Stomach (tissue), 9 donors: ENCODE measurements around the gene PFN2. TPM values are rescaled to one million over a fixed set of nuclear protein-coding genes. Genes with fewer than 3 reads are reported as not detected.

Experiments
- DNase-seq, 2 donors: peaks; one replicate each; pipeline versions ENCODE4 v3.0.0 to v3.0.0-alpha.2; 2013 to 2019
- H3K27ac ChIP-seq, 5 donors: fragments of 200-600 bp in 4 of 5; sonication (generic) in 4 of 5; one replicate each; pipeline ENCODE4 v1.5.1; 2013 to 2019; ENCODE audit warnings: mild to moderate bottlenecking in 1 of 5, moderate library complexity in 1 of 5
- H3K27me3 ChIP-seq, 3 donors: fragments of 200-600 bp; sonication (generic); one replicate each; pipeline ENCODE4 v1.5.1; 2017 to 2019; ENCODE audit warnings: mixed run types in 1 of 3
- H3K36me3 ChIP-seq, 4 donors: fragments of 200-600 bp; sonication (generic); 1 replicate in 3 of 4; 2 replicates in 1 of 4; pipeline ENCODE4 v1.5.1; 2016 to 2019
- H3K4me1 ChIP-seq, 4 donors: fragments of 200-600 bp; sonication (generic); one replicate each; pipeline ENCODE4 v1.5.1; 2016 to 2019
- H3K4me3 ChIP-seq, 4 donors: fragments of 200-600 bp; sonication (generic) in 3 of 4; one replicate each; pipeline ENCODE4 v1.5.1; 2016 to 2019; ENCODE audit warnings: mild to moderate bottlenecking in 1 of 4
- H3K9me3 ChIP-seq, 4 donors: fragments of 200-600 bp; sonication (generic); one replicate each; pipeline ENCODE4 v1.5.1; 2016 to 2019
- EP300 ChIP-seq: sonication (generic); formaldehyde crosslinking; IDR thresholded peaks from one replicate; pipeline ENCODE4 v1.6.1; 2017; ENCODE audit warnings: antibody characterized with exemption
- POLR2A ChIP-seq, 4 donors: fragments of 450-650 bp; IDR thresholded peaks; one replicate each; pipeline ENCODE4 v1.6.1; 2016; ENCODE audit warnings: antibody characterized with exemption in 4 of 4, control low read depth in 2 of 4, mild to moderate bottlenecking in 1 of 4, moderate library complexity in 1 of 4
- POLR2AphosphoS5 ChIP-seq, 3 donors: sonication (generic); formaldehyde crosslinking; IDR thresholded peaks; one replicate each; pipeline ENCODE4 v1.6.1; 2016; ENCODE audit warnings: antibody characterized with exemption in 3 of 3
- WGBS, 5 donors: extraction: QIAGEN DNeasy Blood & Tissue Kit in 3 of 5; methylation state at CpG; one replicate each; pipeline versions ENCODE4 v1.1.5 to v1.1.7; 2013 to 2018; 5-methylcytosine and 5-hydroxymethylcytosine counted together
- intact Hi-C: fragments of 100-400 bp; cut with DNase I; formaldehyde crosslinking; loops from one replicate; pipeline ENCODE4 v1.15.1; 2023; ENCODE audit warnings: low total_unique reads
- polyA plus RNA-seq, 3 donors: library from polyadenylated mRNA; stranded (reverse); fragments of 200-250 nt; gene quantifications; one replicate each; pipeline ENCODE4 v1.2.3, GENCODE V29; 2013
- small RNA-seq, 4 donors: library from RNA; depleted of rRNA; stranded (forward); fragments of <200 nt; gene quantifications; one replicate each; pipeline ENCODE3, GENCODE V24; 2016
- total RNA-seq, 5 donors: library from RNA; depleted of rRNA; stranded (reverse); fragments of >200 nt; gene quantifications; one replicate each; pipeline versions ENCODE4 v1.1.0 to v1.2.3, GENCODE V29; 2014 to 2016
- TF ChIP-seq, protein P1 (sequence below), 7 experiments: fragments of 450-650 bp in 4 of 7; fragments of 200-600 bp in 3 of 7; sonication (generic) in 3 of 7; IDR thresholded peaks; one replicate each; pipeline ENCODE4 v1.5.1; 2016 to 2019; ENCODE audit warnings: antibody characterized with exemption in 7 of 7, control low read depth in 2 of 7, mild to moderate bottlenecking in 1 of 7
- donor health status: healthy with polysubstance abuse.
- donor health status: Bipolar disorder and iron deficiency.
- donor health status: healthy.

The PFN2 gene
- total and polyA plus RNA-seq, 8 donors, result 1.2 to 130 (median 38.4) TPM

DNA sequence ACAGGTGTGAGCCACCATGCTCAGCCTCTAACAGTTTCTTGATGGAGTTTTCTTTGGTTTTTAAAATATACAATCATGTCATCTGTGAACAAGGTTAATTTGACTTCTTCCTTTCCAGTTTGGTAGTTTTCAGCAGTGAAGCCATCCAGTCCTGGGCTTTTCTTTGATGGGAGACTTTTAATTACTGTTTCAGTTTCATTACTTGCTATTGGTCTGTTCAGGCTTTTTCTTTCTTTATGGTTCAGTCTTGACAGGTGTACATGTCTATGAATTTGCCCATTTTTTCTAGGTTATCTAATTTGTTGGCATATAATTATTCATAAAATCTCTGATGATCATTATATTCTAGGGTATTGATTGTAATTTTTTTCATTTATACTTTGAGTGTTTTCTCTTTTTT, 36.8 kb downstream of the PFN2 start:
- no peak overlapping the region for H3K4me3 ChIP-seq
- no peak for TF ChIP-seq EP300
- TF ChIP-seq POLR2AphosphoS5 (IDR thresholded peaks at IDR 0.05), result no peak
- H3K36me3 ChIP-seq, result peaks cover 0 to 17% (median 11%) of the 10 kb centered on the region in 4 donors
- peaks cover 0 to under 1% (median 0%) of the 10 kb centered on the region in 4 donors for H3K9me3 ChIP-seq
- H3K27me3 ChIP-seq, result no peaks in the 10 kb centered on the region
- peaks cover 0 to 13% (median 6%) of the 10 kb centered on the region in 4 donors for H3K4me1 ChIP-seq
- no peak overlapping the region for H3K27ac ChIP-seq
- no peak for DNase-seq
- intact Hi-C loops, result no loop called here

DNA sequence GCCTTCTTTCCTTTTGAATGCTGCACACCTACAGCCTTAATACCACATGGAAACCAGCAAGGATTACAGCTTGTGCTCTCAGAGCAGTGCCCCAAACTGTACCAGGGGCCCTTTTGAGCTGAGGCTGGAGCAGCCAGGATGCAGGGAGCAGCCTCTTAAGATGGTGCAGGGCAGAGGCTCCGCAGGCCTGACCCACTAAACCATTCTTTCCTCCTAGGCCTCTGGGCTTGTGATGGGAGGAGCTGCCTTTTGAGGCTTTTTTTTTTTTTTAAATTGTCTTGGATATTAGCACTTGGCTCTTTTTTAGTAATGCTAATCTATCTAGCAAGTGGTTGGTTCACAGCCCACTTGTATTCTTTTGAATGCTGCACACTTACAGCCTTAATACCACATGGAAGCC, 37.7 kb downstream of the PFN2 start:
- TF ChIP-seq EP300, result no peak
- no peak for TF ChIP-seq POLR2A (IDR thresholded peaks at IDR 0.05)
- TF ChIP-seq POLR2AphosphoS5 (IDR thresholded peaks at IDR 0.05), result no peak
- TF ChIP-seq, protein P1, sequence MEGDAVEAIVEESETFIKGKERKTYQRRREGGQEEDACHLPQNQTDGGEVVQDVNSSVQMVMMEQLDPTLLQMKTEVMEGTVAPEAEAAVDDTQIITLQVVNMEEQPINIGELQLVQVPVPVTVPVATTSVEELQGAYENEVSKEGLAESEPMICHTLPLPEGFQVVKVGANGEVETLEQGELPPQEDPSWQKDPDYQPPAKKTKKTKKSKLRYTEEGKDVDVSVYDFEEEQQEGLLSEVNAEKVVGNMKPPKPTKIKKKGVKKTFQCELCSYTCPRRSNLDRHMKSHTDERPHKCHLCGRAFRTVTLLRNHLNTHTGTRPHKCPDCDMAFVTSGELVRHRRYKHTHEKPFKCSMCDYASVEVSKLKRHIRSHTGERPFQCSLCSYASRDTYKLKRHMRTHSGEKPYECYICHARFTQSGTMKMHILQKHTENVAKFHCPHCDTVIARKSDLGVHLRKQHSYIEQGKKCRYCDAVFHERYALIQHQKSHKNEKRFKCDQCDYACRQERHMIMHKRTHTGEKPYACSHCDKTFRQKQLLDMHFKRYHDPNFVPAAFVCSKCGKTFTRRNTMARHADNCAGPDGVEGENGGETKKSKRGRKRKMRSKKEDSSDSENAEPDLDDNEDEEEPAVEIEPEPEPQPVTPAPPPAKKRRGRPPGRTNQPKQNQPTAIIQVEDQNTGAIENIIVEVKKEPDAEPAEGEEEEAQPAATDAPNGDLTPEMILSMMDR (IDR thresholded peaks at IDR 0.05), result no peak
- no peak for DNase-seq
- no peak overlapping the region for H3K4me3 ChIP-seq
- intact Hi-C loops, result no loop called here
- WGBS, 5 donors, result 85 to 100% (median 98%) methylated on average over 1 of the region's 1 CpG
- H3K36me3 ChIP-seq, result peaks cover 0 to 25% (median 14%) of the 10 kb centered on the region in 4 donors
- peaks cover 0 to 12% (median 6%) of the 10 kb centered on the region in 4 donors for H3K4me1 ChIP-seq
- H3K27me3 ChIP-seq, result no peaks in the 10 kb centered on the region
- no peak overlapping the region for H3K27ac ChIP-seq
- H3K9me3 ChIP-seq, result peaks cover 0 to 7% (median 3%) of the 10 kb centered on the region in 4 donors

DNA sequence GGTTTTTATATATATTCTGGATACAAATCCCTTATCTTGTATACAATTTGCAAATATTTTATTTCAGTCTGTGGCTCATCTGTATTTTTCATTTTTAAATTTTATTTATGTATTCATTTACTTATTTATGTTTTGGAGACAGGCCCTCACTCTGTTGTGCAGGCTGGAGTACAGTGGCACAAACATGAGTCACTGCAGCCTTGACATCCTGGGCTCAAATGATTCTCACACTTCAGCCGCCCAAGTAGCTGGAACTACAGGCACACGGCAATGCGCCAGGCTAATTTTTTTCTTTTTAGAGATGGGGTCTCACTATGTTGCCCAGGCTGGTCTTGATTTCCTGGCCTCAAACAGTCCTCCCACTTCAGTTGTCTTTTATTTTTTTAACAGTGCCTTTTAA, 50.6 kb downstream of the PFN2 start:
- no peak overlapping the region for H3K4me3 ChIP-seq
- H3K27me3 ChIP-seq, result no peaks in the 10 kb centered on the region
- 89 to 97% (median 92%) methylated on average over 3 of the region's 3 CpGs for WGBS, 5 donors
- H3K9me3 ChIP-seq, result no peaks in the 10 kb centered on the region
- DNase-seq, result no peak
- no peak overlapping the region for H3K27ac ChIP-seq
- H3K4me1 ChIP-seq, result no peaks in the 10 kb centered on the region
- peaks cover 15 to 48% (median 28%) of the 10 kb centered on the region in 4 donors for H3K36me3 ChIP-seq
- TF ChIP-seq POLR2A (IDR thresholded peaks at IDR 0.05) (no peak), POLR2AphosphoS5 (IDR thresholded peaks at IDR 0.05) (no peak), EP300 (no peak)
- TF ChIP-seq, protein P1 (IDR thresholded peaks at IDR 0.05), result no peak
- intact Hi-C loops, result no loop called here

- no peaks in the 10 kb centered on the region for H3K9me3 ChIP-seq
- no peak overlapping the region for H3K27ac ChIP-seq
- H3K36me3 ChIP-seq, result peaks cover 15 to 49% (median 28%) of the 10 kb centered on the region in 4 donors
- WGBS, 5 donors, result 92 to 100% (median 98%) methylated on average over 3 of the region's 3 CpGs
- no peaks in the 10 kb centered on the region for H3K27me3 ChIP-seq
- H3K4me3 ChIP-seq, result no peak overlapping the region
- TF ChIP-seq EP300, result no peak
- TF ChIP-seq POLR2A (IDR thresholded peaks at IDR 0.05), result no peak
- TF ChIP-seq POLR2AphosphoS5 (IDR thresholded peaks at IDR 0.05), result no peak
- intact Hi-C loops, result no loop called here
- DNase-seq, result no peak
- no peaks in the 10 kb centered on the region for H3K4me1 ChIP-seq
Measured at GRCh38 chr3:149919509-149919908, 51.2 kb downstream of the PFN2 start.

DNA sequence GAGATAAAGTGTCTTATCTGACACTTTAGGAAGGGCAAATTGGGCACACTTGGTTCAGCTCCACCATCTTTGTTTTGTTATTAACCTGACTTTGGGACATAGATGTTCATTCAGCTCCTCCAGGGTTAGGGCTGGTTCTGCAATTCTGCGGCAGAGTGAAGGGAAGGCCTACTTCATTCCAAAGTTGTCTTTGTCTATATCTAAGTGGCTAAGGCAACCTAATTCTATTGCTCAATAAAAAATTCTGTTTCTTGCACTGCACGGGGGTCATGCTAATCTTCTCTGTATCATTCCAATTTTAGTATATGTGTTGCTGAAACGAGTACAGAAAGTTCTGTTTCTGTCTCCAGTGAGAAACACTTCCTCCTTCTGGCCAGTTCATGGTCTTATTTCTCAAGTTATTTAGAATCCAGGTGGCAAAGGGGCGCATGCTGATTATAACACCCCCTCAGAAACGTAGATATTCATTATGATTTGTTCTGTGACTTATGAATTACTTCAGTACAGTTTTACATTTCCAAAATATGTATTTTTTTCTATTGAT, 53.5 kb downstream of the PFN2 start:
- H3K4me3 ChIP-seq, result no peak overlapping the region
- peaks cover 9 to 59% (median 30%) of the 10 kb centered on the region in 4 donors for H3K36me3 ChIP-seq
- WGBS, 5 donors, result 87 to 92% (median 88%) methylated on average over 5 of the region's 5 CpGs
- DNase-seq, result no peak
- no peak for TF ChIP-seq POLR2A (IDR thresholded peaks at IDR 0.05)
- no peak for TF ChIP-seq EP300
- TF ChIP-seq, protein P1 (IDR thresholded peaks at IDR 0.05), result no peak
- TF ChIP-seq POLR2AphosphoS5 (IDR thresholded peaks at IDR 0.05), result no peak
- intact Hi-C loops, result no loop called here
- H3K27ac ChIP-seq, result no peak overlapping the region
- no peaks in the 10 kb centered on the region for H3K9me3 ChIP-seq
- H3K27me3 ChIP-seq, result no peaks in the 10 kb centered on the region
- no peaks in the 10 kb centered on the region for H3K4me1 ChIP-seq

Small RNA genes lying within 50 kb of the gene (small RNA-seq; reads per million reads assigned to genes)
- 0 reads per million in 4 donors for gene RNU6-720P

Other genes starting within 250 kb of the PFN2 start
- gene COMMD2, start 218.4 kb downstream of the PFN2 start, total RNA-seq, result 10 to 100 TPM in 3 of 5 donors, 1 to 10 TPM in 2; 1.4 to 50.4 (median 25.8) TPM
- gene COMMD2, start 218.4 kb downstream of the PFN2 start, polyA plus RNA-seq, result 10 to 100 TPM in 2 of 3 donors, 1 to 10 TPM in 1; 7.1 to 18.5 (median 11.3) TPM
- gene ANKUB1, start 178.3 kb downstream of the PFN2 start, total RNA-seq, result not detected
- gene ANKUB1, start 178.3 kb downstream of the PFN2 start, polyA plus RNA-seq, result not detected
- gene RNF13, start 157.7 kb downstream of the PFN2 start, total RNA-seq, result 100 to 1,000 TPM in 2 of 5 donors, 10 to 100 TPM in 2, 1 to 10 TPM in 1; 6.7 to 130 (median 59.8) TPM
- gene RNF13, start 157.7 kb downstream of the PFN2 start, polyA plus RNA-seq, result 10 to 100 TPM; 24.9 to 35.1 (median 27.2) TPM